ENCODE measurements around the gene ITIH4.

Gene ITIH4

DNA sequence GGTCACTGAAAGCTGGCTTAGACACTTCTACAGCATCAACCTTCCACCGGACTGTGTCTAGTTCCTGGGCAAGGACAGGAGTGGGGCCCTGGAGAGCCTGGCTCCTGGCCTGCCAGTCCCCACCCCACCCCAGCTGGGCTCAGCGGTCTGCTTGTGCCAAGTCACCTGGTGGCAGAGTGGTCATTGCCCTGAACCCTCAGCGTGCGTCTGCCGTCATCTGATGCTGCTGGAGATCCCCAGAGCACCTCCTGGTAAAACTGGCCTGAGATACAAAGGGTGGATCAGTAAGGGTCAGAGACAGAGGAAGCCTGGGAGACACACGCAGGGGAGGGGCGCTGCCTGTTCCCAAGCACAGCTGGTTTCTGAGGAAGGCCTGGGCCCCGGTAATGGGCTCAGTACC is 16.7 kb downstream of the ITIH4 start:
- Histone ChIP-seq H3K9me3 (ENCODE audit: control insufficient read depth, insufficient read depth, low read length) (no peaks in the 10 kb centered on the region), H3K9ac (ENCODE audit: low read depth, low read length) (no peak overlapping the region), H3K4me1 (ENCODE audit: insufficient read depth, low read length) (peaks cover 6% of the 10 kb centered on the region; the same call in 1 of the 2 replicates), H3K36me3 (ENCODE audit: insufficient read depth, low read length) (no peaks in the 10 kb centered on the region)

GRCh38 chr3:52811452-52812011 is 18.9 kb downstream of the ITIH4 start:
- Histone ChIP-seq H3K36me3 (ENCODE audit: insufficient read depth, low read length) (no peaks in the 10 kb centered on the region), H3K4me1 (ENCODE audit: insufficient read depth, low read length) (no peaks in the 10 kb centered on the region), H3K9ac (ENCODE audit: low read depth, low read length) (no peak overlapping the region), H3K9me3 (ENCODE audit: control insufficient read depth, insufficient read depth, low read length) (no peaks in the 10 kb centered on the region)

DNA sequence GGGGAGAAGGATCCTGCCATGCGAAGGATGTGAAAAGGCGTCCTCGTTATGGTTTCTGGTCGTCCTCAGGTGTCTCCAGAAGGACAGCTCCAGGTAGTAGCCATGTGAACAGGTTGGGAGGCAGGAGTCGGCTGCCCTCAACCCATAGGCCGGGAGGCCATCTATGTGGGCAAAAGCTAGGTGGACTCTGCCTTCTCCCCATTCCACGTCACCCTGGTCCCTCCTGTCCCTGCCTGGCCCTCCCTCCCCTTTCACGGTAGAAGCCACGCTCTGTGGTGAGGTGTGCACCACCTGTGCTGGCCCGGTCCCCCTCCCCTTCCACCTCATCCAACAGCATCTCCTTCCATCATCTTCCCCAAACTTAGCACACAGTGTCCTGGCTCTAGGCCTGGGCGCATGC is 19.5 kb downstream of the ITIH4 start:
- no peaks in the 10 kb centered on the region for H3K9me3 ChIP-seq (ENCODE audit: control insufficient read depth, insufficient read depth, low read length)
- no peaks in the 10 kb centered on the region for H3K36me3 ChIP-seq (ENCODE audit: insufficient read depth, low read length)
- H3K4me1 ChIP-seq (ENCODE audit: insufficient read depth, low read length) = no peaks in the 10 kb centered on the region
- no peak overlapping the region for H3K9ac ChIP-seq (ENCODE audit: low read depth, low read length)

DNA sequence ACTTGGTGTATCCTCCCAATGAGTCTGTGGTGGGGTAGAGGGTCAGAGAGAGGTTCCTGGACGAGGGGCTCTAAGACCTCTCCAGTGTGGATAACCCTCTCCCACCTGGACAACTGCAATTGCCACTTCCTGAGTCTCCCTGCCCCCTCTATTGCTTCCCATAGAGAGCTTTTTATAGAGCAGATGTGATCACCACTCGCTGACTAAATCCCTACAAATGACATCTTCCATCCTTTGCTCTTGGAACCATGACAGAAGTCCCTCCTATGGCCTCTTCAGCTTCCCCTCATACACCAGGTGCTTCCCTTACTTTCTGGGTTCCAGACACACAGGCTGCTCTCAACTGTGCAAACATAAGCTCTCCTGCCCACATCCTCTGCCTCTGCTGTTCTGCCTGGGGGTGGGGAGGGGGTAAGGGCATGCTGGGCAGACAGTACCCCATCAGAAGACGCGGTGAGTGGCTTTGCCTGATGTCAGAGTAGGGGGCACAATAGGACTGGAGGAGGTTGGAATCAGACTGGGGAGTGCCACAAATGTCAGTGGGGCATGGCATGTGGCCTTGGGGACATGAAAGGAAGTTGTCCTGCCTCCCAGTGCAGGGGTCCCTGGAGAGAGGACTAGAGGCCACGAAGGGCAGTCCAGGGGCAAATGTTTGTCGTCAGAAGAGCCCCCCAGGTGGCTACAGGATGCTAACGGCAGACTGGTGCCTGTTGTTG is 20.7 kb downstream of the ITIH4 start:
- H3K4me1 ChIP-seq (ENCODE audit: insufficient read depth, low read length) = no peaks in the 10 kb centered on the region
- H3K36me3 ChIP-seq (ENCODE audit: insufficient read depth, low read length) = no peaks in the 10 kb centered on the region
- H3K9me3 ChIP-seq (ENCODE audit: control insufficient read depth, insufficient read depth, low read length) = no peaks in the 10 kb centered on the region
- no peak overlapping the region for H3K9ac ChIP-seq (ENCODE audit: low read depth, low read length)

DNA sequence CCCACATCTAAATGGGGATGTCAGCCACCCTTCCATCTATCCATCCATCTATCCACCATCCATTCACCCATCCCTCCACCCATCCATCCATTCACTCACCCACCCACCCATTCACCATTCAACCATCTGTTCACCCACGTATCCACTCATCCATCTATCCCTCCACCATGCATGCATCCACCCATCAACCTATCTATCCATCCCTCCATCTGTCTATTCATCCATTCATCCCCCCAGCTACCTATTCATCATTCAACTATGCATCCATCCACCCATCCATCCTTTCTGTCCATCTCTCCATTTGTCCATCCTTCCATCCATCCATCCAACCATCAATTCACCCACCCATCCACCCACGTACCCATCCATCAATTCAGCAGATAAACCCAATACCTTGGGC is 21.3 kb downstream of the ITIH4 start:
- H3K36me3 ChIP-seq (ENCODE audit: insufficient read depth, low read length) = no peaks in the 10 kb centered on the region
- no peaks in the 10 kb centered on the region for H3K4me1 ChIP-seq (ENCODE audit: insufficient read depth, low read length)
- no peaks in the 10 kb centered on the region for H3K9me3 ChIP-seq (ENCODE audit: control insufficient read depth, insufficient read depth, low read length)
- H3K9ac ChIP-seq (ENCODE audit: low read depth, low read length) = no peak overlapping the region

- no peaks in the 10 kb centered on the region for H3K36me3 ChIP-seq (ENCODE audit: insufficient read depth, low read length)
- no peak overlapping the region for H3K9ac ChIP-seq (ENCODE audit: low read depth, low read length)
Measured at GRCh38 chr3:52805270-52806039, 25.0 kb downstream of the ITIH4 start.

DNA sequence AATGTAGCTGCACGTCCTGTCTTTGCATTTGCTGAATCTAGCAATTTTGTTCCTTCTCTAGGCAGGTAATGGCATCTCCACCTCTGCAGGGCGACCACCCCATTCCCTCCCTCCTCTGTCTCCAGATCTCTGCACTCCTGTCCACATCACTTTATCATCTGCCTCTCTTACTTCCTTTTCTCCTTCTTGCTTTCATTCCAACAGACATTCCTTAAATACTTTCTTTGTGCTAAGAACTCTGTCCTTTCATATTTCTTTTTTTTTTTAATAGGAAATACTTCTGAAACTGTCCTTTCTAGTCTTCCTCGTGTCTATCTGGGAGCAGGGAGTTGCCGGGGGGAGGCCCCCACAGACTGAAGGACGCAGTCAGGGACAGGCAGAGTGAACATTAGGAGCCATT is 28.6 kb downstream of the ITIH4 start:
- Histone ChIP-seq H3K9ac (ENCODE audit: low read depth, low read length) (no peak overlapping the region), H3K36me3 (ENCODE audit: insufficient read depth, low read length) (no peaks in the 10 kb centered on the region), H3K9me3 (ENCODE audit: control insufficient read depth, insufficient read depth, low read length) (no peaks in the 10 kb centered on the region), H3K4me1 (ENCODE audit: insufficient read depth, low read length) (no peaks in the 10 kb centered on the region)

More at GRCh38 chr3:52805270-52806039, 25.0 kb downstream of the ITIH4 start:
- Histone ChIP-seq H3K4me1 (ENCODE audit: insufficient read depth, low read length) (no peaks in the 10 kb centered on the region), H3K9me3 (ENCODE audit: control insufficient read depth, insufficient read depth, low read length) (no peaks in the 10 kb centered on the region)

GRCh38 chr3:52800079-52800478 is 30.4 kb downstream of the ITIH4 start:
- no peaks in the 10 kb centered on the region for H3K36me3 ChIP-seq (ENCODE audit: insufficient read depth, low read length)
- no peak overlapping the region for H3K9ac ChIP-seq (ENCODE audit: low read depth, low read length)
- H3K4me1 ChIP-seq (ENCODE audit: insufficient read depth, low read length) = no peaks in the 10 kb centered on the region
- H3K9me3 ChIP-seq (ENCODE audit: control insufficient read depth, insufficient read depth, low read length) = no peaks in the 10 kb centered on the region

DNA sequence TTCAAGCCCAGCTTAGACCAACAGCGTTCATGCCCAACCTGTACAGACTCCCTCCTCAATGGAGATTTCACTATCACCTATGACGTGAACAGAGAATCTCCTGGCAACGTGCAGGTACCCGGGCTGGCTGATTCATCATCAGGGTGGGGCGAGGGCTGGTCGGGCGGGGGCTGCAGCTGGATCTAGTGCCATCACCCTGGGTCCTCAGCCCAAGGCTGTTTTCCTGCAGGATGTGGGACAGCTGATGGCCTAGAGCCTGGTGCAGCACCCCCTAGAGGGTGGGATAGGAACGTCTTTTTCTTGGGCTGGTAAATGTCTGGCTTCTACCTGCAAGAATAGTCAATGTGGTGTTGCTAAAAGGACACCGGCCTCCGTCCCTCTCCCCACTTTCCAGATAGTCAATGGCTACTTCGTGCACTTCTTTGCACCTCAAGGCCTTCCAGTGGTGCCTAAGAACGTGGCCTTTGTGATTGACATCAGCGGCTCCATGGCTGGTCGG is 31.4 kb downstream of the ITIH4 start:
- H3K9me3 ChIP-seq (ENCODE audit: control insufficient read depth, insufficient read depth, low read length) = no peaks in the 10 kb centered on the region
- no peak overlapping the region for H3K9ac ChIP-seq (ENCODE audit: low read depth, low read length)
- H3K36me3 ChIP-seq (ENCODE audit: insufficient read depth, low read length) = no peaks in the 10 kb centered on the region
- H3K4me1 ChIP-seq (ENCODE audit: insufficient read depth, low read length) = no peaks in the 10 kb centered on the region

GRCh38 chr3:52798376-52798977 is 32.0 kb downstream of the ITIH4 start:
- Histone ChIP-seq H3K36me3 (ENCODE audit: insufficient read depth, low read length) (no peaks in the 10 kb centered on the region), H3K4me1 (ENCODE audit: insufficient read depth, low read length) (no peaks in the 10 kb centered on the region)

DNA sequence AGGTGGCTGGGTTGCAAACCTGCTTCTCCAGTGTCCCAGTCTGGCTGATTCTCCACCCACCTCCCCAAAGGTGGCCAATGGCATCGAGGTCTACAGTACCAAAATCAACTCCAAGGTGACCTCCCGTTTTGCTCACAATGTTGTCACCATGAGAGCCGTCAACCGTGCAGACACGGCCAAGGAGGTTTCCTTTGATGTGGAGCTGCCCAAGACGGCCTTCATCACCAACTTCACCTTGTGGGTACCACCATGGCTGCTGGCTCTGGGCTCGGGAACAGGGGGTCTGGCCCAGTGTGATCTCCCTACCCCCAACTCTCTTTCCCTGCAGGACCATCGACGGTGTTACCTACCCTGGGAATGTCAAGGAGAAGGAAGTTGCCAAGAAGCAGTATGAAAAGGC is 34.1 kb downstream of the ITIH4 start:
- H3K36me3 ChIP-seq (ENCODE audit: insufficient read depth, low read length) = no peaks in the 10 kb centered on the region
- no peaks in the 10 kb centered on the region for H3K9me3 ChIP-seq (ENCODE audit: control insufficient read depth, insufficient read depth, low read length)
- no peaks in the 10 kb centered on the region for H3K4me1 ChIP-seq (ENCODE audit: insufficient read depth, low read length)
- no peak overlapping the region for H3K9ac ChIP-seq (ENCODE audit: low read depth, low read length)

More at GRCh38 chr3:52798376-52798977, 32.0 kb downstream of the ITIH4 start:
- Histone ChIP-seq H3K9me3 (ENCODE audit: control insufficient read depth, insufficient read depth, low read length) (no peaks in the 10 kb centered on the region), H3K9ac (ENCODE audit: low read depth, low read length) (no peak overlapping the region)

- H3K4me1 ChIP-seq (ENCODE audit: insufficient read depth, low read length) = no peaks in the 10 kb centered on the region
- H3K36me3 ChIP-seq (ENCODE audit: insufficient read depth, low read length) = no peaks in the 10 kb centered on the region
- no peak overlapping the region for H3K9ac ChIP-seq (ENCODE audit: low read depth, low read length)
- no peaks in the 10 kb centered on the region for H3K9me3 ChIP-seq (ENCODE audit: control insufficient read depth, insufficient read depth, low read length)
Measured at GRCh38 chr3:52795298-52795900, 35.1 kb downstream of the ITIH4 start.

- no peaks in the 10 kb centered on the region for H3K4me1 ChIP-seq (ENCODE audit: insufficient read depth, low read length)
- H3K9me3 ChIP-seq (ENCODE audit: control insufficient read depth, insufficient read depth, low read length) = no peaks in the 10 kb centered on the region
- H3K36me3 ChIP-seq (ENCODE audit: insufficient read depth, low read length) = no peaks in the 10 kb centered on the region
- no peak within 1 kb of the TSS for H3K9ac ChIP-seq (ENCODE audit: low read depth, low read length)
Measured at GRCh38 chr3:52794612-52795099, 35.8 kb downstream of the ITIH4 start, which contains the start of gene ITIH3. Gene ITIH3 (plus strand): TSS chr3:52794796. CDS start chr3:52794804, 8 bp downstream.

Measured in ES-I3 (cell line).